Uterus (tissue), 2 donors: ENCODE results near the gene SIK2.

Source experiments
- CTCF ChIP-seq, 4 experiments: fragments of 200-600 bp in 2 of 4; fragments of 450-650 bp in 2 of 4; sonication (generic) in 2 of 4; IDR thresholded peaks; one replicate each; pipeline ENCODE4 v1.5.1; 2016 to 2019; ENCODE audit warnings: antibody characterized with exemption in 4 of 4, mild to moderate bottlenecking in 2 of 4, moderate library complexity in 1 of 4
- POLR2A ChIP-seq, 2 donors: fragments of 450-650 bp; IDR thresholded peaks; one replicate each; pipeline ENCODE4 v1.6.1; 2016; ENCODE audit warnings: antibody characterized with exemption in 2 of 2, mild to moderate bottlenecking in 1 of 2, moderate library complexity in 1 of 2

DNA sequence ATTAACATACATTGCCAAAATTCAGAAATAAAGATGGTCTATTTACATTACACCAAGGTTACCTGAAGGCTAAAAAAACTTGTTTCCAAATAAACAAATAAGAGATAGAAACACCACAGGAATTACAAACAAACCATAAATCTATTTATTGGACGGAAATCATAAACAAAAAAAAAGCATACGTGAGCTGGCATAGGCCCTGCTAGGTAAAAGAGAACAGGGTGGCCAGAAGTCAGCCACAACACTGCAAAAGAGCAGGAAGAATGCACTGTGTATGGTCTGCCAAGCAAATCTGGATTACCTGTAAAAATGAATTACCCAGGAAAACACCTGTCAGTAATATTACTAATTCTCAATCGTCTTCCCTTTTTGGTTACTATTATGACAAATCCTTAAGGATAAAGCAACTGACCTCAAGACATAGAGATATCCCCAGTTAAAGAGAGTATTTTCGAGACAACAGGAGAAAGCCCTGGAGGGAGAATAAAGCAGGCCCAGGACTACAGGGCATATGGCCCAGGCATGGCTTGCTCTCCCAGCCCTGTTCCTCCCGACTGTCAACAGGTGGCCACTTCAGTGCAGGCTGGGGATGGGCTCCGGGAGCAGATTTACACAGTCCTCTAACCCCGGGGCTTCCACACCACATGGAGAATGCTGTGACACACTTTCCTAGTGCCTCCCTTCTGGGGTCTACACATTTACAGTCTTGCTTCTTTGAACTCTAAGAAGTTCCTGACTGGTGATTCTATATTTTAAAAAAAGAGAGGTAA is 146.0 kb downstream of the SIK2 start:
- TF ChIP-seq CTCF (IDR thresholded peaks at IDR 0.05), result no peak
- no peak for TF ChIP-seq POLR2A (IDR thresholded peaks at IDR 0.05)
